IPS-18a (cell line): ENCODE results near the gene CGB8.
"Not testable (repeated sequence)": the region's sequence is repeated elsewhere in the genome, so short reads cannot be mapped to it uniquely, and the experiment has no call there.

Source experiments
- H3K27ac ChIP-seq: one replicate; pipeline ENCODE4 v1.5.1; 2013; ENCODE audit warnings: low read length
- H3K27me3 ChIP-seq: one replicate; pipeline ENCODE4 v1.6.1; 2013; ENCODE audit warnings: mild to moderate bottlenecking, low read length; ENCODE audit not compliant: control insufficient read depth, insufficient read depth
- H3K36me3 ChIP-seq: one replicate; pipeline ENCODE4 v1.6.1; 2013; ENCODE audit warnings: low read depth, low read length; ENCODE audit not compliant: control insufficient read depth
- H3K4me1 ChIP-seq: one replicate; pipeline ENCODE4 v1.6.1; 2013; ENCODE audit warnings: low read depth, low read length; ENCODE audit not compliant: control insufficient read depth
- H3K4me3 ChIP-seq: one replicate; pipeline ENCODE4 v1.5.1; 2013; ENCODE audit warnings: low read length
- H3K9ac ChIP-seq: one replicate; pipeline ENCODE4 v1.6.1; 2013; ENCODE audit warnings: mild to moderate bottlenecking, low read length, moderate library complexity
- H3K9me3 ChIP-seq: one replicate; pipeline ENCODE4 v1.6.1; 2013; ENCODE audit warnings: low read depth, low read length; ENCODE audit not compliant: control insufficient read depth

CGB8 gene

DNA sequence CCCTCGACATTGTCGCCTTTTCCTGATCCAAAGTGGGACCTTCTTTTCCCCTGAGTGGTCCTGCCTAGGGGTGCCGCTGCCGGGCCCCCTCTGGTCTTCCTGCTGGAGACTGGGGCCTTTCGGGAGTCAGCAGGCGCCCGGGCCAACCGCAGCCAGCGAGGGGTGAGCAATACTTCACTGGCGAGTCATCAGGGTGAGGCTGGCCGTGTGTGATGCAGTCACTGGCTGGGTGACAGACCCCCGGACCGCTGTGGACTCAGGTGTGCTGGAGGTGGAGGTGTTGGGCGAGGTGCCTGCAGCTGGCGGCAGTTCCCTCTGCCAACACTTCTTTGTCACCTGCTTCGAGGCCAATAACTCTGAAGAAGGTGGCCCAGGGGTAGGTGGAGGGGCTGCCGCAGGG, 6.7 kb downstream of the CGB8 start:
- Histone ChIP-seq H3K9me3 (no peaks in the 10 kb centered on the region), H3K27ac (no peak overlapping the region), H3K4me3 (no peak overlapping the region), H3K4me1 (no peaks in the 10 kb centered on the region), H3K27me3 (no peaks in the 10 kb centered on the region), H3K9ac (no peak overlapping the region), H3K36me3 (no peaks in the 10 kb centered on the region)

DNA sequence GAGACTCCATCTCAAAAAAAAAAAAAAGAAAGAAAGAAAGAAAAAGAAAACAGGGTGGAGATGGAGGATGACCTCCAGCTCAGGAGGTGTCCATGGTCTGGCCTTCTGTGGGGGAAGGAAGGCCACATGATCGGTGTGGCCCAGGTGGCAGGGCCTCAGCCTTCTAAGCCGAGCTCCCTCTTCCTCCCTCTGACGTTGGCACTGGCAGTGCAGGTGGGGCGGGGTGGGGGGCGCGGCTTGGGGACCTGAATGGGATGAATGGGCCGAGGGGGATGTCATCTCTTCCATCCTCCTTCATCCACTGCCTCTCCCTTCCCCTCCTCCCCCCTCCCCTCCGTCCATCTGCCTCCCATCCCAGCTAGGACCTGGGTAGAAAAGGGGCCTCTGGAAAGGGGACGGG, 9.2 kb downstream of the CGB8 start:
- H3K4me3 ChIP-seq, H3K9ac ChIP-seq, H3K4me1 ChIP-seq, H3K27me3 ChIP-seq, H3K36me3 ChIP-seq, H3K27ac ChIP-seq, H3K9me3 ChIP-seq: not testable (repeated sequence)

DNA sequence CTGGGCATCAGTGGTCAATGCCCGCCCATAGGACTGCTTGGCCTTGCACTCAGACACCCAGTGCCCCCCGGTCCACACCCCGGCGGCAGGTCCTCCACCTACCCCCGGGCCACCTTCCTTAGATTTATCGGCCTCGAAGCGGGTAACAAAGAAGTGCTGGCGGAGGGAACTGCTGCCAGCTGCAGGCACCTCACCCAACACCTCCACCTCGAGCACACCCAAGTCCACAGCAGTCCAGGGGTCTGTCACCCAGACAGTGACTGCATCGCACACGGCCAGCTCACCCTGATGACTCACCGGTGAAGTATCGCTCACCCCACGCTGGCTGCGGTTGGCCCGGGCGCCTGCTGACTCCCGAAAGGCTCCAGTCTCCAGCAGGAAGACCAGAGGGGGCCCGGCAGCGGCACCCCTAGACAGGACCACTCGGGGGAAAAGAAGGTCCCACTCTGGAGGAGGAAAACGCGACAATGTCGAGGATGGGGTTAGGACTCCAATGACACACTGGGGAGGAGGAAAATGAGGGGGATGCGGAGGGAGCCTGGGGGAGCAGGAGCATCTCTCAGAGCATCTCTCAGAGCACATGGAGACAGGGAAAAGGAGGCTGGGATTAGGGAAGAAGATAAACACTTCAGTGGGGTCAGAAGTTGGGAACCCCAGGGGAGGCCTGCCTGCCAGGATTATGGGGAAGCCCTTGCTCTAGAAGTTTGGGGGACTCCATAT, 10.2 kb downstream of the CGB8 start:
- not testable (repeated sequence) for H3K27ac ChIP-seq, H3K9me3 ChIP-seq, H3K4me1 ChIP-seq, H3K27me3 ChIP-seq, H3K4me3 ChIP-seq, H3K36me3 ChIP-seq, H3K9ac ChIP-seq

DNA sequence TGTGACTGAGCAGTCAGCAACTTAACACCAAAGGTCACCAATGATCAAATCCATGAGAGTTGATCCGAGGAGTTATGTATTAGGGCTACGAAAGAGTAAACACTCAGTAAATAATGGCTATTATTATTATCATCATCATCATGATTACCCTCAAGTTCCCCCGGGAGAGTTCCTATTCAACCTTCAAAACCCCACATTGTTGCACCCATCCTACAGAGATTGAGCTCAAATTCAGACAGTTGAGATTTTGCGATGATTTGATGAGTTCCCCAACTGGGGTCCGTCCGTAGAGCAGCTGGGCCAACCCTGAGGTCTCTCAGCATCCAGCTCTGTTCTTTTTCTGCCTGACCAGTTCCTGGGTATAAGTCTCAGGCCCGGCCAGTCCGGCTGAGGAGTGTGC, 10.8 kb downstream of the CGB8 start:
- not testable (repeated sequence) for H3K27me3 ChIP-seq, H3K36me3 ChIP-seq, H3K4me3 ChIP-seq, H3K4me1 ChIP-seq, H3K9ac ChIP-seq, H3K27ac ChIP-seq, H3K9me3 ChIP-seq

DNA sequence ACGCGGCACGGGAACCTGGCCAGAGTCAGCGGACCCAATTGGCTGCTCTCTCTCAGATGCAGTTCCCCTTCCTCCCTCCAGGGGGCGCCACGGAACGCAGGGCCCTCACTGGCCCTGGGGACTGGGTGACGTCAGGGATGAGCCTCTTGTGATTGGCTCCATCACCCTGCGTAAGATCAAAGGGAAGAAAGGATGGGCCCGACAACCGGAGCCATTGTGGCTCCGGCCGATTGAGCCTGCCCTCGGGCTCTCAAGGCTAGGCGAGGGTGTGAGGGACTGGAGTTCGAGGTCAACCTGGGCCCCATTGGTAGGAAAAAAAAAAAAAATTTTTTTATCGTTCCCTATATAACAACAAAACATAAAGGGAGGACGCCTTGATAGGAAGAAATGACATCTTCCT, 12.1 kb downstream of the CGB8 start, which contains the start of gene CGB1:
Gene CGB1, minus strand, starts transcription at position 81 of the 400 bp plus-strand sequence. CDS start 184 bp downstream, outside the sequence.
- not testable (repeated sequence) for H3K36me3 ChIP-seq, H3K4me1 ChIP-seq, H3K27ac ChIP-seq, H3K27me3 ChIP-seq, H3K9ac ChIP-seq, H3K4me3 ChIP-seq, H3K9me3 ChIP-seq

DNA sequence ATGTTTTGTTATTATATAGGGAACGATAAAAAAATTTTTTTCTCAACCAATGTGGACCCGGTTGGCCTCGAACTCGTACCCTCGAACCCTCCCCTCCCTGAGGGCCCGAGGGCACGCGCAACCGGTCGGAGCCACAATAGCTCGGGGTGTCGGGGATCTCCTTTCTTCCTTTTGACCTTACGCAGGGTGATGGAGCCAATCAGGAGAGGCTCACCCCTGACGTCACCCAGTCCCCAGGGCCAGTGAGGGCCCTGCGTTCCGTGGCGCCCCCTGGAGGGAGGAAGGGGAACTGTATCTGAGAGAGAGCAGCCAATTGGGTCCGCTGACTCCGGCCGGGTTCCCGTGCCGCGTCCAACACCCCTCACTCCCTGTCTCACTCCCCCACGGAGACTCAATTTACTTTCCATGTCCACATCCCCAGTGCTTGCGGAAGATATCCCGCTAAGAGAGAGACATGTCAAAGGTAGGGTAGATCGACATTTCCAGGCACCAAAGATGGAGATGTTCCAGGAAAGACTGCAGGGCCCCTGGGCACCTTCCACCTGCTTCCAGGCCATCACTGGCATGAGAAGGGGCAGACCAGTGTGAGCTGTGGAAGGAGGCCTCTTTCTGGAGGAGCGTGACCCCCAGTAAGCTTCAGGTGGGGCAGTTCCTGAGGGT, 17.1 kb downstream of the CGB8 start, which contains the start of gene CGB2:
Gene CGB2, plus strand, starts transcription at position 249 of the 660 bp plus-strand sequence. Its CDS starts 206 bp downstream, at position 455.
- H3K27ac ChIP-seq, H3K4me3 ChIP-seq, H3K4me1 ChIP-seq, H3K9ac ChIP-seq, H3K9me3 ChIP-seq, H3K27me3 ChIP-seq, H3K36me3 ChIP-seq: not testable (repeated sequence)

DNA sequence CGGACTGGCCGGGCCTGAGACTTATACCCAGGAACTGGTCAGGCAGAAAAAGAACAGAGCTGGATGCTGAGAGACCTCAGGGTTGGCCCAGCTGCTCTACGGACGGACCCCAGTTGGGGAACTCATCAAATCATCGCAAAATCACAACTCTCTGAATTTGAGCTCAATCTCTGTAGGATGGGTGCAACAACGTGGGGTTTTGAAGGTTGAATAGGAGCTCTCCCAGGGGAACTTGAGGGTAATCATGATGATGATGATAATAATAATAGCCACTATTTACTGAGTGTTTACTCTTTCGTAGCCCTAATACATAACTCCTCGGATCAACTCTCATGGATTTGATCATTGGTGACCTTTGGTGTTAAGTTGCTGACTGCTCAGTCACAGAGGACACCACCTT, 18.6 kb downstream of the CGB8 start:
- H3K4me3 ChIP-seq, H3K36me3 ChIP-seq, H3K9me3 ChIP-seq, H3K27ac ChIP-seq, H3K9ac ChIP-seq, H3K4me1 ChIP-seq, H3K27me3 ChIP-seq: not testable (repeated sequence)

DNA sequence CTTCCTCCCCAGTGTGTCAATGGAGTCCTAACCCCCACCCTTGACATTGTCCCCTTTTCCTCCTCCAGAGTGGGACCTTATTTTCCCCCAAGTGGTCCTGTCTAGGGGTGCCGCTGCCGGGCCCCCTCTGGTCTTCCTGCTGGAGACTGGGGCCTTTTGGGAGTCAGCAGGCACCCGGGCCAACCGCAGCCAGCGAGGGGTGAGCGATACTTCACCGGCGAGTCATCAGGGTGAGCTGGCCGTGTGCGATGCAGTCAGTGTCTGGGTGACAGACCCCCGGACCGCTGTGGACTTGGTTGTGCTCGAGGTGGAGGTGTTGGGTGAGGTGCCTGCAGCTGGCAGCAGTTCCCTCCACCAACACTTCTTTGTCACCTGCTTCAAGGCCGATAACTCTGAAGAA, 19.2 kb downstream of the CGB8 start:
- not testable (repeated sequence) for H3K27ac ChIP-seq, H3K9ac ChIP-seq

DNA sequence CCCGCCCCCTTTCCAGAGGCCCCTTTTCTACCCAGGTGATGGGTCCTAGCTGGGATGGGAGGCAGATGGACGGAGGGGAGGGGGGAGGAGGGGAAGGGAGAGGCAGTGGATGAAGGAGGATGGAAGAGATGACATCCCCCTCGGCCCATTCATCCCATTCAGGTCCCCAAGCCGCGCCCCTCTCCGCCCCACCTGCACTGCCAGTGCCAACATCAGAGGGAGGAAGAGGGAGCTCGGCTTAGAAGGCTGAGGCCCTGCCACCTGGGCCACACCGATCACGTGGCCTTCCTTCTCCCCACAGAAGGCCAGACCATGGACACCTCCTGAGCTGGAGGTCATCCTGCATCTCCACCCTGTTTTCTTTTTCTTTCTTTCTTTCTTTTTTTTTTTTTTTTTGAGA, 20.2 kb downstream of the CGB8 start:
- H3K4me1 ChIP-seq, H3K9ac ChIP-seq, H3K4me3 ChIP-seq, H3K27me3 ChIP-seq, H3K36me3 ChIP-seq, H3K9me3 ChIP-seq, H3K27ac ChIP-seq: not testable (repeated sequence)

More for the DNA sequence above, 19.2 kb downstream of the CGB8 start:
- not testable (repeated sequence) for H3K36me3 ChIP-seq, H3K4me3 ChIP-seq, H3K27me3 ChIP-seq, H3K4me1 ChIP-seq, H3K9me3 ChIP-seq

DNA sequence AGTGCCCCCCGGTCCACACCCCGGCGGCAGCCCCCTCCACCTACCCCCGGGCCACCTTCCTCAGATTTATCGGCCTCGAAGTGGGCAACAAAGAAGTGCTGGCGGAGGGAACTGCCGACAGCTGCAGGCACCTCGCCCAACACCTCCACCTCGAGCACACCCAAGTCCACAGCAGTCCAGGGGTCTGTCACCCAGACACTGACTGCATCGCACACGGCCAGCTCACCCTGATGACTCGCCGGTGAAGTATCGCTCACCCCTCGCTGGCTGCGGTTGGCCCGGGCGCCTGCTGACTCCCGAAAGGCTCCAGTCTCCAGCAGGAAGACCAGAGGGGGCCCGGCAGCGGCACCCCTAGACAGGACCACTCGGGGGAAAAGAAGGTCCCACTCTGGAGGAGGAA, 23.3 kb downstream of the CGB8 start:
- H3K4me1 ChIP-seq, H3K9me3 ChIP-seq, H3K9ac ChIP-seq, H3K36me3 ChIP-seq, H3K4me3 ChIP-seq, H3K27ac ChIP-seq: not testable (repeated sequence)
- peaks cover 16% of the 10 kb centered on the region for H3K27me3 ChIP-seq

DNA sequence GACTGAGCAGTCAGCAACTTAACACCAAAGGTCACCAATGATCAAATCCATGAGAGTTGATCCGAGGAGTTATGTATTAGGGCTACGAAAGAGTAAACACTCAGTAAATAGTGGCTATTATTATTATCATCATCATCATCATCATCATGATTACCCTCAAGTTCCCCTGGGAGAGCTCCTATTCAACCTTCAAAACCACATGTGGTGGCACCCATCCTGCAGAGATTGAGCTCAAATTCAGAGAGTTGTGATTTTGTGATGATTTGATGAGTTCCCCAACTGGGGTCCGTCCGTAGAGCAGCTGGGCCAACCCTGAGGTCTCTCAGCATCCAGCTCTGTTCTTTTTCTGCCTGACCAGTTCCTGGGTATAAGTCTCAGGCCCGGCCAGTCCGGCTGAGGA, 23.8 kb downstream of the CGB8 start:
- H3K4me1 ChIP-seq, H3K36me3 ChIP-seq, H3K4me3 ChIP-seq, H3K9me3 ChIP-seq, H3K27ac ChIP-seq, H3K9ac ChIP-seq: not testable (repeated sequence)
- peaks cover 19% of the 10 kb centered on the region for H3K27me3 ChIP-seq

DNA sequence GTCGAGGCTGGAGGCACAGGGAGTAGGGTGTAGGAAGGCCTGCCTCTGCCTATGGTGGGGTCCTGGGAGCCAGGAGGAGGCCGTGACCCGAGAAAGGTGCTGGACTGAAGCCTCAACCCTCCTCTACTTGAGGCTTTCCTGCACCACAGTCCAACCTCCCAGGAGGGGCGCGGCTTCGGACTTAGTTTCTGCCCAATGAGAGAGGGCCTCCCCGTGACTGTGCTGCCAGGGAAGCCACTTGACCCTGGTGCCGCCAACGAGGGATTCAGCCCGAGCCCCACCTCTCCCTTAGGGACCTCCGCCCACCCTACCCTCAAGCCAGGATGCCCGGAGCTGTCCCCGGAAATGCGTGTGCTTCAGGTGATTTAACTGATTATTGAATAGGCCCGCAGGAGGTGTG, 24.7 kb downstream of the CGB8 start, which contains the start of gene CGB3:
Gene CGB3, minus strand, starts transcription at position 101 of the 400 bp plus-strand sequence. CDS start 362 bp downstream, outside the sequence.
- H3K4me3 ChIP-seq, H3K9me3 ChIP-seq, H3K27ac ChIP-seq, H3K4me1 ChIP-seq, H3K36me3 ChIP-seq, H3K9ac ChIP-seq: not testable (repeated sequence)
- peaks cover 20% of the 10 kb centered on the region for H3K27me3 ChIP-seq
